GM12874 (cell line): ENCODE measurements around the gene TPST2.

Experiments used
- CTCF ChIP-seq: IDR thresholded peaks from 2 replicates; pipeline ENCODE4 v1.5.1; 2011; ENCODE audit warnings: low read depth, mild to moderate bottlenecking, control low read depth, low read length, moderate library complexity; ENCODE audit not compliant: insufficient read depth

Gene TPST2

GRCh38 chr22:26616650-26617049, 26.7 kb upstream of the TPST2 start:
- TF ChIP-seq CTCF: no peak

DNA sequence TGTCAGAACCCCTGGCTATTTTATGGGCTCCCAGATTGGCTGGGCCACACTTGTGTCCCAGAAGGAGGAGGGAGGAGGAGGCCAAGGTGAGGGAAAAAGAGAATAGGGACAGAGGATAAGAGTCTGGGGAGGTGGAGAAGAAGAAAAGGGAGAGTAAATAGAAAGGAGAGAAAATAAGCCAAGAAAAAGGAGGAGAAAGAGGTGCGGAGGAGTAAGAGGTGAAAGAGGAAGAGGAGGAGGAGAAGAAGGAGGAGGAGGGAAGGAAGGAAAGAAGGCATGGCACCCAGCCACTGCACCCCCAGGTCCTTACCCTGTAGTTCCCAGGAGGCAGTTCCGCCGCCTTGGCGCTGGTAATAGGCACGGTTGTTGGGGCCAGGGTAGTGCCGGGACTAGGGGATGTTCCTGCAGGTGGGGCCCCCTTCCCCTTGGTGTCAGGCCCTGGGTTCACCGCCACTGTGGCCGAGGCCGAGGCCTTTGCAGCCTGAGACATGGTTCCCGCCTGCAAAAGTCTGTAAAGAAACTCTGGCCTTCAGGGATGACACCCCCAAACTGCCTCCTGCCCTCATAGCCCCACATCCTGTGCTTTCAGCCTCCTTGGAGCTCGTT, 26.0 kb upstream of the TPST2 start:
- no peak for TF ChIP-seq CTCF

DNA sequence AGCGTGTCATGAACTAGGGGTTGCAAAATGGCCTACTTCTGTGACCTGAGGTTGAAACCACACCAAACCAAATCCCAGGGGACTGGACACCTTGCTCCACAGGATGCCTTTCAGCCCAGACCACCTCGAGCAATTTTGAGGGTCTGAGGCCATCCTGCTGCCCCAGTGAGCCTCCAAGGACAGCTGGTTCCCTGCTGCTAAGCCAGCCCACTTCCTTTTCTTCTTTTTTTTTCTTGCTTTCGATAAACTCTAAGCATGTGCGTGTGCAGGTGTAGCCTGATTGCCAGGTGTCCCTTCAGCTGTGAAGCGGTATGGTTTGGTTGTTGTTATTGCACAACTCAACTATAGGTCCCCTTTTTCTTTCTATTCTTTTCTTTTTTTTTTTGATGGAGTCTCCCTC, 25.2 kb upstream of the TPST2 start:
- TF ChIP-seq CTCF: no peak

DNA sequence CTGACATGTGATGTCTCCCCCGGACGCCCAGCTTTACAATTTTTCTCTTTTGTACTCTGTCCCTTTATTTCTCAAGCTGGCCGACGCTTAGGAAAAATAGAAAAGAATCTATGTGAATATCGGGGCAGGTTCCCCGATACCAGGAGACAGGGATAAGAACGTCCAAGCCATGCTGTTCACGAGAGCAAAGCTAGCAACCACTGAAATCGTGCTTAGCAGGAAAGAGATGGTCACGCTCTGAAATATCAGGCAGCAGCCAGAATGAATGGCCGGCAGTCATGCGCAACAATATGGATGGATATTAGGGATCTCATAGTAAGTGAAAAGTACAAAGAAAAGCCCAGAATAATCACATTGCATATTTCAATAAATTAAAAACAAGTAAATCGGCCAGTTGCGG, 24.4 kb upstream of the TPST2 start:
- no peak for TF ChIP-seq CTCF

- TF ChIP-seq CTCF: no peak
Observed at GRCh38 chr22:26612652-26613051, 22.7 kb upstream of the TPST2 start.

GRCh38 chr22:26610996-26611395, 21.1 kb upstream of the TPST2 start:
- TF ChIP-seq CTCF: no peak

DNA sequence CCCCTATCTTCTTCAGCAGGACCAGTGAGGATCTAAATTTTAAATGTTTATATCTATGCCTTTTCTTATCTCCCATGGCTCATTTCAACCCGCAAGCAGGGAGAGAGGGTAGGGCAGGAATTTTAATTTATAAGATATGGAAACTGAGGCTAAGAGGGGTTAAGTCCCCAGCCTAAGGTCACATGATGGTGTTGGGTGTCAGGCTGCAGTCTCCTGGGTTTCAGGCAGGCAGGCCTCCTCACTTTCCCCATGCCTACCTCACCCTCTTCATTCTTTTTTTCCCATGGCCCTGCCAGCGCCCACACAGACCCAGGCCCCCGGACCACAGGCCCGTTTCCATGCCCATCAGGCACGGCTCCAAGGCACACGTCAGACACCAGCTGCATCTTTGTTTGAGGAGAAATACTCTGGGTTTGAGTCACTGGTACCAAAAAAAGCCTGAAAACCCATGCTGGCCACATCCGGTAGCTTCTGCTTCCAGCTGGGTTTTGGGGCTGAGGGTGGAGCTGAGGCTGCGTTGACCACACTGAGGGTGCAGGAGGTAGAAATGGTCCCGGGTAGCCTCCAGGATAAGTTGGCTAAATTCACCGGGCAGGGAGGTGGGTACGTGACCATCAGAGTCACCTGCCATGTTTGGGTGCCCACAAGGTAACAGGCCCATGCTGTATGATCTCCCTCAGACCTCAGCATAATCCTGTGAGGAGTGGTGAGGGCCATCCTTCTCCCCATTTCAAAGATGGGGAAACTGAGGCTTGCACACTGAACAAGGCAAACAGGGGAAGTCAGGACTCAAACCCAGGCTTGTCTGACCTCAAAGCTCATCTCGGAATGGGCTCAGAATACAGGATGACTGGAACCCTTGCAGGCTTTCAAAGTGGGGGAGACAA, 20.4 kb upstream of the TPST2 start:
- TF ChIP-seq CTCF: no peak
